Measurements from ENCODE around the gene NPAS3.
"Not testable (repeated sequence)": the region's sequence is repeated elsewhere in the genome, so short reads cannot be mapped to it uniquely, and the experiment has no call there.

Gene NPAS3

GRCh38 chr14:33062476-33062875 is 123.8 kb downstream of the NPAS3 start:
- DNase-seq, result no peak
- Mint-ChIP-seq H3K9me3 (no peaks in the 10 kb centered on the region), H3K4me1 (ENCODE audit: low read depth) (no peaks in the 10 kb centered on the region), H3K36me3 (ENCODE audit: low read depth) (no peaks in the 10 kb centered on the region), H3K27ac (no peak overlapping the region), H3K27me3 (no peaks in the 10 kb centered on the region), H3K4me3 (no peak overlapping the region)

- Mint-ChIP-seq H3K9me3 (no peaks in the 10 kb centered on the region), H3K27me3 (no peaks in the 10 kb centered on the region), H3K4me3 (no peak overlapping the region), H3K4me1 (ENCODE audit: low read depth) (no peaks in the 10 kb centered on the region), H3K36me3 (ENCODE audit: low read depth) (no peaks in the 10 kb centered on the region), H3K27ac (no peak overlapping the region)
- DNase-seq, result no peak
These were observed 124.2 kb downstream of the NPAS3 start for GRCh38 chr14:33062881-33063280.

GRCh38 chr14:33063521-33063920 is 124.8 kb downstream of the NPAS3 start:
- H3K9me3 Mint-ChIP-seq, result no peaks in the 10 kb centered on the region
- no peak overlapping the region for H3K27ac Mint-ChIP-seq
- no peaks in the 10 kb centered on the region for H3K36me3 Mint-ChIP-seq (ENCODE audit: low read depth)
- no peaks in the 10 kb centered on the region for H3K4me1 Mint-ChIP-seq (ENCODE audit: low read depth)
- H3K27me3 Mint-ChIP-seq, result no peaks in the 10 kb centered on the region
- H3K4me3 Mint-ChIP-seq, result no peak overlapping the region
- no peak for DNase-seq

- DNase-seq, result no peak
- H3K36me3 Mint-ChIP-seq (ENCODE audit: low read depth), result no peaks in the 10 kb centered on the region
- H3K4me3 Mint-ChIP-seq, result no peak overlapping the region
- H3K4me1 Mint-ChIP-seq (ENCODE audit: low read depth), result no peaks in the 10 kb centered on the region
- H3K9me3 Mint-ChIP-seq, result no peaks in the 10 kb centered on the region
- no peaks in the 10 kb centered on the region for H3K27me3 Mint-ChIP-seq
- no peak overlapping the region for H3K27ac Mint-ChIP-seq
These were observed 127.0 kb downstream of the NPAS3 start for GRCh38 chr14:33065634-33066033.

- H3K4me1 Mint-ChIP-seq (ENCODE audit: low read depth), result no peaks in the 10 kb centered on the region
- H3K4me3 Mint-ChIP-seq, result no peak overlapping the region
- no peaks in the 10 kb centered on the region for H3K27me3 Mint-ChIP-seq
These were observed 129.4 kb downstream of the NPAS3 start for GRCh38 chr14:33068040-33068439.

GRCh38 chr14:33068626-33069025 is 129.9 kb downstream of the NPAS3 start:
- H3K4me3 Mint-ChIP-seq, result no peak overlapping the region
- no peaks in the 10 kb centered on the region for H3K9me3 Mint-ChIP-seq
- H3K4me1 Mint-ChIP-seq (ENCODE audit: low read depth), result no peaks in the 10 kb centered on the region
- no peaks in the 10 kb centered on the region for H3K27me3 Mint-ChIP-seq
- no peaks in the 10 kb centered on the region for H3K36me3 Mint-ChIP-seq (ENCODE audit: low read depth)
- no peak for DNase-seq
- no peak overlapping the region for H3K27ac Mint-ChIP-seq

More at GRCh38 chr14:33068040-33068439, 129.4 kb downstream of the NPAS3 start:
- no peaks in the 10 kb centered on the region for H3K36me3 Mint-ChIP-seq (ENCODE audit: low read depth)
- no peak overlapping the region for H3K27ac Mint-ChIP-seq
- no peaks in the 10 kb centered on the region for H3K9me3 Mint-ChIP-seq
- no peak for DNase-seq

GRCh38 chr14:33070475-33070874 is 131.8 kb downstream of the NPAS3 start:
- DNase-seq, result no peak
- Mint-ChIP-seq H3K27ac (no peak overlapping the region), H3K4me3 (no peak overlapping the region), H3K4me1 (ENCODE audit: low read depth) (no peaks in the 10 kb centered on the region), H3K27me3 (no peaks in the 10 kb centered on the region), H3K36me3 (ENCODE audit: low read depth) (no peaks in the 10 kb centered on the region), H3K9me3 (no peaks in the 10 kb centered on the region)

- DNase-seq, result no peak
- no peaks in the 10 kb centered on the region for H3K9me3 Mint-ChIP-seq
- no peaks in the 10 kb centered on the region for H3K36me3 Mint-ChIP-seq (ENCODE audit: low read depth)
- no peaks in the 10 kb centered on the region for H3K27me3 Mint-ChIP-seq
- H3K27ac Mint-ChIP-seq, result no peak overlapping the region
- H3K4me1 Mint-ChIP-seq (ENCODE audit: low read depth), result no peaks in the 10 kb centered on the region
- H3K4me3 Mint-ChIP-seq, result no peak overlapping the region
These were observed 134.3 kb downstream of the NPAS3 start for GRCh38 chr14:33073023-33073422.

GRCh38 chr14:33081259-33081658 is 142.6 kb downstream of the NPAS3 start:
- H3K4me3 Mint-ChIP-seq, result no peak overlapping the region
- H3K27me3 Mint-ChIP-seq, result no peaks in the 10 kb centered on the region
- H3K27ac Mint-ChIP-seq, result no peak overlapping the region
- H3K4me1 Mint-ChIP-seq (ENCODE audit: low read depth), result no peaks in the 10 kb centered on the region
- DNase-seq, result no peak
- H3K36me3 Mint-ChIP-seq (ENCODE audit: low read depth), result no peaks in the 10 kb centered on the region
- H3K9me3 Mint-ChIP-seq, result no peaks in the 10 kb centered on the region

GRCh38 chr14:33085799-33086198 is 147.1 kb downstream of the NPAS3 start:
- DNase-seq, result no peak
- Mint-ChIP-seq H3K27me3 (no peaks in the 10 kb centered on the region), H3K27ac (no peak overlapping the region), H3K4me1 (ENCODE audit: low read depth) (no peaks in the 10 kb centered on the region), H3K4me3 (no peak overlapping the region), H3K36me3 (ENCODE audit: low read depth) (no peaks in the 10 kb centered on the region), H3K9me3 (peaks cover 7% of the 10 kb centered on the region)

GRCh38 chr14:33088274-33088673 is 149.6 kb downstream of the NPAS3 start:
- not testable (repeated sequence) for DNase-seq; H3K27ac Mint-ChIP-seq; H3K4me1 Mint-ChIP-seq (ENCODE audit: low read depth); H3K9me3 Mint-ChIP-seq; H3K36me3 Mint-ChIP-seq (ENCODE audit: low read depth); H3K27me3 Mint-ChIP-seq; H3K4me3 Mint-ChIP-seq

- H3K27ac Mint-ChIP-seq, result no peak overlapping the region
- H3K27me3 Mint-ChIP-seq, result no peaks in the 10 kb centered on the region
- H3K36me3 Mint-ChIP-seq (ENCODE audit: low read depth), result no peaks in the 10 kb centered on the region
- no peak overlapping the region for H3K4me3 Mint-ChIP-seq
- DNase-seq, result no peak
- H3K9me3 Mint-ChIP-seq, result peaks cover 3% of the 10 kb centered on the region
- H3K4me1 Mint-ChIP-seq (ENCODE audit: low read depth), result no peaks in the 10 kb centered on the region
These were observed 159.3 kb downstream of the NPAS3 start for GRCh38 chr14:33098016-33098415.

- H3K4me3 Mint-ChIP-seq, result no peak overlapping the region
- DNase-seq, result no peak
- H3K4me1 Mint-ChIP-seq (ENCODE audit: low read depth), result no peaks in the 10 kb centered on the region
- H3K27ac Mint-ChIP-seq, result no peak overlapping the region
- H3K9me3 Mint-ChIP-seq, result peaks cover 3% of the 10 kb centered on the region
- no peaks in the 10 kb centered on the region for H3K27me3 Mint-ChIP-seq
- H3K36me3 Mint-ChIP-seq (ENCODE audit: low read depth), result no peaks in the 10 kb centered on the region
These were observed 164.8 kb downstream of the NPAS3 start for GRCh38 chr14:33103489-33103888.

GRCh38 chr14:33103966-33104365 is 165.3 kb downstream of the NPAS3 start:
- Mint-ChIP-seq H3K9me3 (peaks cover 3% of the 10 kb centered on the region), H3K4me3 (no peak overlapping the region), H3K27me3 (no peaks in the 10 kb centered on the region)

GRCh38 chr14:33110737-33111443 is 172.2 kb downstream of the NPAS3 start:
- no peak overlapping the region for H3K4me3 Mint-ChIP-seq
- no peak for DNase-seq
- no peaks in the 10 kb centered on the region for H3K4me1 Mint-ChIP-seq (ENCODE audit: low read depth)

More at GRCh38 chr14:33103966-33104365, 165.3 kb downstream of the NPAS3 start:
- Mint-ChIP-seq H3K36me3 (ENCODE audit: low read depth) (no peaks in the 10 kb centered on the region), H3K4me1 (ENCODE audit: low read depth) (no peaks in the 10 kb centered on the region), H3K27ac (no peak overlapping the region)
- DNase-seq, result no peak

GRCh38 chr14:33114331-33114730 is 175.7 kb downstream of the NPAS3 start:
- no peak for DNase-seq
- no peaks in the 10 kb centered on the region for H3K4me1 Mint-ChIP-seq (ENCODE audit: low read depth)
- no peak overlapping the region for H3K27ac Mint-ChIP-seq
- H3K9me3 Mint-ChIP-seq, result no peaks in the 10 kb centered on the region
- no peaks in the 10 kb centered on the region for H3K36me3 Mint-ChIP-seq (ENCODE audit: low read depth)
- no peak overlapping the region for H3K4me3 Mint-ChIP-seq
- no peaks in the 10 kb centered on the region for H3K27me3 Mint-ChIP-seq

More at GRCh38 chr14:33110737-33111443, 172.2 kb downstream of the NPAS3 start:
- no peak overlapping the region for H3K27ac Mint-ChIP-seq
- no peaks in the 10 kb centered on the region for H3K36me3 Mint-ChIP-seq (ENCODE audit: low read depth)
- H3K27me3 Mint-ChIP-seq, result no peaks in the 10 kb centered on the region
- no peaks in the 10 kb centered on the region for H3K9me3 Mint-ChIP-seq
